Measurements from ENCODE around the gene CDK5. TPM values are rescaled to one million over a fixed set of nuclear protein-coding genes. Genes with fewer than 3 reads are reported as not detected.

The CDK5 gene
- total and polyA plus RNA-seq, 10 donors: 6.3 to 17.9 (median 9.7) TPM

GRCh38 chr7:151075662-151075971, 17.9 kb upstream of the CDK5 start:
- no peak for TF ChIP-seq POLR2AphosphoS5 (IDR thresholded peaks at IDR 0.05)
- TF ChIP-seq CTCF (IDR thresholded peaks at IDR 0.05 in 8 of 11, conservative IDR thresholded peaks at IDR 0.05 in 3 of 11): no peak
- TF ChIP-seq POLR2A (IDR thresholded peaks at IDR 0.05): no peak
- DNase-seq: no peak
- no peaks in the 10 kb centered on the region for H3K9me3 ChIP-seq
- H3K27me3 ChIP-seq (replicated peaks in 1 of 7): no peaks in the 10 kb centered on the region
- WGBS, 5 donors: 85 to 97% (median 90%) methylated on average over 7 of the region's 7 CpGs
- intact Hi-C loops (cut with DNase I; ENCODE audit: low total_unique reads): no loop called here
- peaks cover 20 to 35% (median 27%) of the 10 kb centered on the region in 6 donors for H3K4me1 ChIP-seq
- H3K36me3 ChIP-seq: peaks cover 0 to 90% (median 66%) of the 10 kb centered on the region in 6 donors
- H3K4me3 ChIP-seq: no peak overlapping the region
- H3K27ac ChIP-seq: no peak overlapping the region

- H3K27me3 ChIP-seq (replicated peaks in 1 of 7): no peaks in the 10 kb centered on the region
- H3K4me3 ChIP-seq: no peak overlapping the region
- intact Hi-C loops (cut with DNase I; ENCODE audit: low total_unique reads): no loop called here
- no peak overlapping the region for H3K27ac ChIP-seq
- H3K9me3 ChIP-seq: no peaks in the 10 kb centered on the region
- no peak for DNase-seq
- WGBS, 5 donors: 92 to 96% (median 93%) methylated on average over 23 to 26 of the region's 26 CpGs
- H3K4me1 ChIP-seq: peaks cover 19 to 33% (median 26%) of the 10 kb centered on the region in 6 donors
- peak; percentile 22 to 70 (median 35) for TF ChIP-seq POLR2AphosphoS5 (IDR thresholded peaks at IDR 0.05)
- no peak for TF ChIP-seq POLR2A (IDR thresholded peaks at IDR 0.05)
- no peak for TF ChIP-seq CTCF (IDR thresholded peaks at IDR 0.05 in 8 of 11, conservative IDR thresholded peaks at IDR 0.05 in 3 of 11)
- peaks cover 0 to 96% (median 72%) of the 10 kb centered on the region in 6 donors for H3K36me3 ChIP-seq
Measured at GRCh38 chr7:151074817-151075661, 17.3 kb upstream of the CDK5 start.

GRCh38 chr7:151073990-151074389, 16.3 kb upstream of the CDK5 start:
- TF ChIP-seq CTCF (IDR thresholded peaks at IDR 0.05 in 8 of 11, conservative IDR thresholded peaks at IDR 0.05 in 3 of 11) (no peak), POLR2A (IDR thresholded peaks at IDR 0.05) (no peak), POLR2AphosphoS5 (IDR thresholded peaks at IDR 0.05) (peak in 1 of 3 donors; percentile 32)
- Histone ChIP-seq H3K36me3 (peaks cover 0 to 100% (median 81%) of the 10 kb centered on the region in 6 donors), H3K4me1 (peaks cover 9 to 22% (median 16%) of the 10 kb centered on the region in 6 donors), H3K4me3 (no peak overlapping the region), H3K27me3 (replicated peaks in 1 of 7) (no peaks in the 10 kb centered on the region), H3K27ac (peak overlapping the region in 1 of 8 donors; percentile 13), H3K9me3 (no peaks in the 10 kb centered on the region)
- intact Hi-C loops (cut with DNase I; ENCODE audit: low total_unique reads): no loop called here
- WGBS, 5 donors: 85 to 88% (median 86%) methylated on average over 8 to 17 of the region's 17 CpGs
- DNase-seq: no peak

- intact Hi-C loops (cut with DNase I; ENCODE audit: low total_unique reads): no loop called here
- H3K36me3 ChIP-seq: peaks cover 0 to 100% (median 96%) of the 10 kb centered on the region in 6 donors
- no peaks in the 10 kb centered on the region for H3K9me3 ChIP-seq
- DNase-seq: no peak
- H3K27ac ChIP-seq: no peak overlapping the region
- H3K27me3 ChIP-seq (replicated peaks in 1 of 7): no peaks in the 10 kb centered on the region
- H3K4me1 ChIP-seq: no peaks in the 10 kb centered on the region
- H3K4me3 ChIP-seq: no peak overlapping the region
- 93 to 96% (median 95%) methylated on average over 39 of the region's 39 CpGs for WGBS, 5 donors
- no peak for TF ChIP-seq CTCF (IDR thresholded peaks at IDR 0.05 in 8 of 11, conservative IDR thresholded peaks at IDR 0.05 in 3 of 11)
- no peak for TF ChIP-seq POLR2A (IDR thresholded peaks at IDR 0.05)
- no peak for TF ChIP-seq POLR2AphosphoS5 (IDR thresholded peaks at IDR 0.05)
Measured at GRCh38 chr7:151071032-151071866, 13.6 kb upstream of the CDK5 start.

Measured in spleen (tissue), 11 donors.